Aorta (tissue), 5 donors: ENCODE measurements around the gene UBXN6. TPM values are rescaled to one million over a fixed set of nuclear protein-coding genes. Genes with fewer than 3 reads are reported as not detected.

Experiments
- ATAC-seq: fragments of 200-7000 bp; cut with Tn5 transposase; one replicate; pipeline ENCODE4 v1.9.1; 2022; ENCODE audit warnings: moderate library complexity; ENCODE audit not compliant: low FRiP score
- DNase-seq, 2 donors: peaks; one replicate each; pipeline ENCODE4 v3.0.0-alpha.2; 2020
- H3K27ac ChIP-seq, 2 donors: one replicate each; pipeline ENCODE4 v1.5.1; 2013; ENCODE audit warnings: low read length in 2 of 2, mild to moderate bottlenecking in 2 of 2, moderate library complexity in 2 of 2, control low read depth in 1 of 2, inconsistent platforms in 1 of 2, low read depth in 1 of 2
- H3K27me3 ChIP-seq, 2 donors: one replicate each; pipeline ENCODE4 v1.6.1; 2013; ENCODE audit warnings: control low read depth in 1 of 2, low read length in 1 of 2, mild to moderate bottlenecking in 1 of 2, moderate library complexity in 1 of 2; ENCODE audit not compliant: insufficient read depth in 2 of 2, control insufficient read depth in 1 of 2
- H3K36me3 ChIP-seq, 2 donors: one replicate each; pipeline ENCODE4 v1.6.1; 2013; ENCODE audit warnings: control low read depth in 1 of 2, low read length in 1 of 2, mild to moderate bottlenecking in 1 of 2; ENCODE audit not compliant: insufficient read depth in 2 of 2, control insufficient read depth in 1 of 2
- H3K4me1 ChIP-seq, 2 donors: one replicate each; pipeline ENCODE4 v1.6.1; 2013; ENCODE audit warnings: low read length in 2 of 2, control low read depth in 1 of 2, mild to moderate bottlenecking in 1 of 2, moderate library complexity in 1 of 2; ENCODE audit not compliant: insufficient read depth in 2 of 2, control insufficient read depth in 1 of 2
- H3K4me3 ChIP-seq, 2 donors: one replicate each; pipeline ENCODE4 v1.5.1; 2013; ENCODE audit warnings: low read length in 2 of 2, control low read depth in 1 of 2, mild to moderate bottlenecking in 1 of 2
- H3K9me3 ChIP-seq: one replicate; pipeline ENCODE4 v1.6.1; 2013; ENCODE audit warnings: mild to moderate bottlenecking, low read length; ENCODE audit not compliant: control insufficient read depth
- WGBS, 2 donors: extraction: QIAGEN DNeasy Blood & Tissue Kit; methylation state at CpG; one replicate each; pipeline ENCODE4 v1.1.7; 2013; 5-methylcytosine and 5-hydroxymethylcytosine counted together
- intact Hi-C, 2 donors: fragments of 100-400 bp; cut with DNase I; formaldehyde crosslinking; loops; one replicate each; pipeline versions ENCODE4 v1.14.2 to v1.15.0; 2022
- polyA plus RNA-seq, 2 donors: library from polyadenylated mRNA; stranded (reverse); fragments of 200-250 nt; gene quantifications; one replicate each; pipeline ENCODE4 v1.2.3, GENCODE V29; 2013
- total RNA-seq, 2 donors: library from RNA; stranded (reverse); fragmentation: NEBNext Ultra II Directional; extraction: Animal tissue kit (Norgen Biotek cat#: 25700); gene quantifications; one replicate each; pipeline ENCODE4 v1.2.1, GENCODE V29; 2021
- donor health status: healthy with polysubstance abuse.
- donor health status: Bipolar disorder and iron deficiency.
- donor health status: DM: no; HTN: no; CAD: no.
- donor health status: DM: no; HTN: no; CAD: no.
- donor health status: DM: yes; HTN: yes; CAD: no.

UBXN6 gene
- total and polyA plus RNA-seq, 4 donors, result 78.5 to 181 (median 85.8) TPM

DNA sequence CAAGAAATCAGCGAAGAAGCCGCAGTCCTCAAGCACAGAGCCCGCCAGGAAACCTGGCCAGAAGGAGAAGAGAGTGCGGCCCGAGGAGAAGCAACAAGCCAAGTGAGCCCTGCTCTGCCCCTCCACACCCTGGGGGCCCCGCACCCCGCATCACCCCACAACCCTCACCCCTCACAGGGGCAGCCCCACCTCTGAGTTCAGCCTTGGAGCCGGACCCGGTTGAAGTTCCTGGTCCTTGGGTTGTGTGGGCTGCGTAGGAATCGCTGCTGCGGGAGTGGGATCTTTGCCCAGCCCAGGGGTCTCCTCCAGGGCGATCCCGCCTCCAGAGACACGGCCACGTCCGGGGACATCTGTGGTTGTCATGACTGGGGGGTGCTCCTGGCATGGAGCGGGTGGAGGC is 38.7 kb upstream of the UBXN6 start:
- Histone ChIP-seq H3K36me3 (peaks cover 0 to 10% of the 10 kb centered on the region in 2 donors), H3K27ac (no peak overlapping the region), H3K4me1 (no peaks in the 10 kb centered on the region), H3K9me3 (no peaks in the 10 kb centered on the region), H3K27me3 (no peaks in the 10 kb centered on the region), H3K4me3 (no peak overlapping the region)
- DNase-seq (no peak), ATAC-seq (no peak)
- intact Hi-C loops, result no loop called here
- 84 to 90% methylated on average over 17 to 18 of the region's 18 CpGs for WGBS, 2 donors

DNA sequence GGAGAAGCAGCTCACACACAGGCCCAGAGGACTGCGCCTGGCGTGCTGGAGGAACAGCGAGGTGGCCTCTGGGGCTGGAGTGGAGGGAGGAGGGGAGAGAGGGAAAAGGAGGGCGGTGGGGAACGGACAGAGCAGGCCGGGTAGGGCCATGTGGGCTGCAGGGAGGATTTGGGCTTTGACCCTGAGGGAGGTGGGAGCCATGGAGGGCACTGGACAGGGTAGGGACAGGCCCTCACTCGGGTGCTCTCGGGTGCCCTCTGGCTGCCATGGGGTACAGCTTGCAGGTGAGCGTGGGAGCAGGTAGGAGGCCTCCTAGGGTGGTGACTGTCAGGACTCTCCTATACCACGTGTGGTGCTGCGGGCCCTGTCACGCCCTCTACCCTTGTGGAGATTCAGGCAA is 37.9 kb upstream of the UBXN6 start:
- no peak for ATAC-seq
- peaks cover 0 to 10% of the 10 kb centered on the region in 2 donors for H3K36me3 ChIP-seq
- intact Hi-C loops, result no loop called here

GRCh38 chr19:4494691-4495064 is 37.1 kb upstream of the UBXN6 start:
- H3K36me3 ChIP-seq, result peaks cover 0 to 10% of the 10 kb centered on the region in 2 donors
- intact Hi-C loops, result no loop called here
- H3K9me3 ChIP-seq, result no peaks in the 10 kb centered on the region
- DNase-seq (no peak), ATAC-seq (no peak)
- H3K27me3 ChIP-seq, result no peaks in the 10 kb centered on the region
- 92 to 94% methylated on average over 8 of the region's 8 CpGs for WGBS, 2 donors
- no peaks in the 10 kb centered on the region for H3K4me1 ChIP-seq
- no peak overlapping the region for H3K4me3 ChIP-seq
- no peak overlapping the region for H3K27ac ChIP-seq

More for the DNA sequence above, 37.9 kb upstream of the UBXN6 start:
- Histone ChIP-seq H3K27me3 (no peaks in the 10 kb centered on the region), H3K9me3 (no peaks in the 10 kb centered on the region), H3K4me1 (no peaks in the 10 kb centered on the region), H3K4me3 (no peak overlapping the region), H3K27ac (no peak overlapping the region)
- no peak for DNase-seq
- WGBS, 2 donors, result 89% methylated on average over 12 of the region's 12 CpGs

DNA sequence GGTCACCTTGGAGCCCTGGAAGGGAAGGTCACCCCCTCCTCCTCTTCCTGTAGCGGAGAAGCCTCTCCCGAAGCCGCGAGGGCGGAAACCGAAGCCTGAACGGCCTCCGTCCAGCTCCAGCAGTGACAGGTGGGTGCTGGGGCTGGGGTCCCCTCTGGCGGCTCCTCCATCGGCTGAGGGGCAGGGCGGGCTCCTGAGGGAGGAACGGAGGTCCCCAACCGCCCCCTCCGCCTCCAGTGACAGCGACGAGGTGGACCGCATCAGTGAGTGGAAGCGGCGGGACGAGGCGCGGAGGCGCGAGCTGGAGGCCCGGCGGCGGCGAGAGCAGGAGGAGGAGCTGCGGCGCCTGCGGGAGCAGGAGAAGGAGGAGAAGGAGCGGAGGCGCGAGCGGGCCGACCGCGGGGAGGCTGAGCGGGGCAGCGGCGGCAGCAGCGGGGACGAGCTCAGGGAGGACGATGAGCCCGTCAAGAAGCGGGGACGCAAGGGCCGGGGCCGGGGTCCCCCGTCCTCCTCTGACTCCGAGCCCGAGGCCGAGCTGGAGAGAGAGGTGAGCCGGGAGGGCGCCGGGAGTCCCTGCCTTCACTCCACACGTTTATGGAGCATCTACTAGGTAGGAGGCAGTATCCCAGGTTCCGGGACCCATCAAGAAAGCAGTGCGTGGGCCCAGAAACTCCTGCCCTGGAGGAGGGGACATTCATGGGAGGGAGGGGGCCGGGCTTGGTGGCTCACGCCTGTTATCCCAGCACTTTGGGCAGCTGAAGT is 36.5 kb upstream of the UBXN6 start:
- Histone ChIP-seq H3K4me1 (no peaks in the 10 kb centered on the region), H3K36me3 (peaks cover 0 to 10% of the 10 kb centered on the region in 2 donors), H3K27ac (no peak overlapping the region), H3K27me3 (no peaks in the 10 kb centered on the region), H3K4me3 (no peak overlapping the region), H3K9me3 (no peaks in the 10 kb centered on the region)
- WGBS, 2 donors, result 95 to 97% methylated on average over 59 to 61 of the region's 61 CpGs
- ATAC-seq, result no peak
- no peak for DNase-seq
- intact Hi-C loops, result no loop called here

- Histone ChIP-seq H3K36me3 (peaks cover 0 to 8% of the 10 kb centered on the region in 2 donors), H3K4me1 (no peaks in the 10 kb centered on the region), H3K9me3 (no peaks in the 10 kb centered on the region), H3K27me3 (no peaks in the 10 kb centered on the region), H3K27ac (no peak overlapping the region), H3K4me3 (no peak overlapping the region)
- 94 to 96% methylated on average over 34 to 41 of the region's 41 CpGs for WGBS, 2 donors
- ATAC-seq, result no peak
- DNase-seq, result no peak
- intact Hi-C loops, result no loop called here
Measured at GRCh38 chr19:4493104-4493928, 35.7 kb upstream of the UBXN6 start.

GRCh38 chr19:4492337-4493103 is 34.9 kb upstream of the UBXN6 start:
- H3K27me3 ChIP-seq, result no peaks in the 10 kb centered on the region
- ATAC-seq (no peak), DNase-seq (no peak)
- no peak overlapping the region for H3K27ac ChIP-seq
- no peaks in the 10 kb centered on the region for H3K9me3 ChIP-seq
- no peak overlapping the region for H3K4me3 ChIP-seq
- H3K4me1 ChIP-seq, result no peaks in the 10 kb centered on the region
- H3K36me3 ChIP-seq, result peaks cover 0 to 2% of the 10 kb centered on the region in 2 donors
- 92 to 98% methylated on average over 3 of the region's 3 CpGs for WGBS, 2 donors
- intact Hi-C loops, result no loop called here

DNA sequence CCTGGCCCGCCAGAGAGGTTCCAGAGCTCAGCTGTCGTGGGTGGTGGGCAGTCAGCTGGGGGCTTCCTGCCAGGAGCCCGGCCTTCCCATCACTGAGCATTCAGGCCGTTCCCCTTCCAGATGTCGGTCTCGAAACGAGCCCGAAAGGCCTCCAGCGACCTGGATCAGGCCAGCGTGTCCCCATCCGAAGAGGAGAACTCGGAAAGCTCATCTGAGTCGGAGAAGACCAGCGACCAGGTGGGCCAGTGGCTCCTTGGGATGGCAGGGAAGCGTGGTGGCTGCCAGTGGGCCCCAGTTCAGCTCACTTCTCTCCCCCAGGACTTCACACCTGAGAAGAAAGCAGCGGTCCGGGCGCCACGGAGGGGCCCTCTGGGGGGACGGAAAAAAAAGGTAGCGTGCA is 33.9 kb upstream of the UBXN6 start:
- intact Hi-C loops, result no loop called here
- DNase-seq (no peak), ATAC-seq (no peak)
- Histone ChIP-seq H3K27me3 (no peaks in the 10 kb centered on the region), H3K27ac (no peak overlapping the region), H3K9me3 (no peaks in the 10 kb centered on the region), H3K4me3 (no peak overlapping the region), H3K36me3 (peaks cover 0 to 2% of the 10 kb centered on the region in 2 donors), H3K4me1 (no peaks in the 10 kb centered on the region)
- WGBS, 2 donors, result 96 to 97% methylated on average over 20 to 21 of the region's 21 CpGs

DNA sequence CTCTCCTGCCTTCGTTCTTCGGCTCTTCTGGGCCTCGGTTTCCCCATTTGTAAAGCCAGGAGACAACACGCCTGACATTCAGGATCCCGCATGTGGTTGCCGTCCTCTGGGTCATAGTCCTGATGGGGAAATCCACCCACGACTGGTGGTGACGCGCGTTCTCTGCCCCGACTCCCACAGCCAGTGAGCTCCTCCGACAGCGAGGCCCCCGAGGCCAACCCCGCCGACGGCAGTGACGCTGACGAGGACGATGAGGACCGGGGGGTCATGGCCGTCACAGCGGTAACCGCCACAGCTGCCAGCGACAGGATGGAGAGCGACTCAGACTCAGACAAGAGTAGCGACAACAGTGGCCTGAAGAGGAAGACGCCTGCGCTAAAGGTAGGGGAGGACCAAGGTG is 30.9 kb upstream of the UBXN6 start:
- DNase-seq (no peak), ATAC-seq (no peak)
- Histone ChIP-seq H3K27me3 (no peaks in the 10 kb centered on the region), H3K4me1 (no peaks in the 10 kb centered on the region), H3K9me3 (no peaks in the 10 kb centered on the region), H3K4me3 (no peak overlapping the region), H3K36me3 (no peaks in the 10 kb centered on the region), H3K27ac (no peak overlapping the region)
- intact Hi-C loops, result no loop called here
- WGBS, 2 donors, result 94 to 95% methylated on average over 29 of the region's 29 CpGs
